Limb (tissue), 2 donors: Measurements from ENCODE around the gene CHN2.
A peak's percentile ranks its signal among the peaks of the same experiment; 100 is the strongest.
"Not testable (repeated sequence)": the region's sequence is repeated elsewhere in the genome, so short reads cannot be mapped to it uniquely, and the experiment has no call there.

Experiments
- DNase-seq, 2 donors: peaks; one replicate each; pipeline ENCODE4 v3.0.0-alpha.2; 2016; ENCODE audit errors: extremely low spot score in 2 of 2

The CHN2 gene

DNA sequence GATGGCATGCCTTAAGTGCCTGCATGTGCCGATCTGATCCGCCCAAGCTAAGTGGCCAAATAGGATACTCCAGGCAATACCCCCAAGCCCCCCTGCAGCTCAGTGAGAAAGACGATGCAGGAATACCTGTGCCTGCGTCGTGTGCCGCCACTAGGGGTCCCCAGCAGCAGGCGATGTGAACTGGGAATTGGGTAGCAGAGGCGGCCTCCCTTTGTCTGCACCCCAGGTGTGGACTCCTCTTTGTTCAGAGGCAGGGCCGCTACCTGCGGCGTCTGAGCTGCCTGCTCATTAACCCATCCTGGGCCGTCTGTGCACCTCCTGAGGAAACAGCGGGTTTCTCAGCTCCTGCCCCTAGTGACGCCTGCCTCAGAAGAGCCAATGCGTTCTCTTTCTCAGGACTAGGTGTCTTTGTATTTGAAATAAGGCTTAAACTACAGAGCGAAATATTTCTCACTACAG is 4.8 kb upstream of the CHN2 start:
- DNase-seq = peak; percentile 45 to 82

DNA sequence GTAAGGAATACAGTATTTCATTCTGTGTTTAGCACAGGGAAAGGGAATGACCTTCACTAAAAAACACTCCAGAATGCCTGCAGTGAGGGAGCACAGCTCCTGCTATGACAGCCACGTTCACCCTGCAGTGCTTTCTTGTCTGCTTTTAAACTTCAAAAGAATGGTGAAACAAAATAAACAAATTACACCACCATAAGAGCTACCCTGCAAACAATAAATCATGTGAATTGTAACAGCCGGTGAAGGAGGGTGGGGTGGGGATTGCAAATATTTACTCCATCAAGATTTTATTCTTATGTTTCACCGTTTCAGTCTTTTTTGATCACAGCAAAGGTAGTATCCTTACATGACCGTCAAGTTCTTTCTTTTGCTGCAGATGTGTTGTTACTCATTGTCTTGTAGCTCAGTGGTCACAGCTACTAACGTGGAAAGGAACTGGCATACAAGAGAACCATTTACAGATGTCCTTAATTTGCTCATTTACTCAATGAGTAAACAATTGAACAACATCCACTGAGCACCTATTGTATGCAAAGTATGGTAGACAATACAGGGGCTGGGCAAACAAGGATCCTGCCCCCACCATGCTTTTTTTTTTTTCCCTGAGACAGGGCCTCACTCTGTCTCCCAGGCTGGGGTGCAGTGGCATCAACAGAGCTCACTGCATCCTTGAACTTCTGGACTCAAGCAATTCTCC is 4.1 kb upstream of the CHN2 start:
- no peak for DNase-seq

DNA sequence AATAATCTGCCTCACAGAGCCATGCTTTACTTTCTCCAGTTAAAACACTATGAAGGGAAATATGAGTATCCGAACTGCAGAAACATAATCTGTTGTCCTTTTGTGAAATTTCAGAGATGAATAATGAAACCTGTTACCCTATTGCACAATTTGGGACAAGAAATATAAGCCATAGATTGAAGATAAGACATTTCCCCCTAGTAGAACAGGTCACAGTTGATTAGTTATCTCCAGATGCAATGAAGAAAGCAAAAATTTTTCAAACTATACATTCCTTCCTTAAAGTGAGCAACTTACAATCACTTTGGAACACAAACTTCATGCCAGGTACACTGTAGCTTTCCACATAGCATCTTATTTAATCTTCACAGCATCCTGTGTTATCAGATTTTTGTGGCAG is 2.3 kb upstream of the CHN2 start:
- no peak for DNase-seq

GRCh38 chr7:29192811-29193210 is 1.8 kb upstream of the CHN2 start:
- DNase-seq = no peak

GRCh38 chr7:29193316-29194205 is 1.0 kb upstream of the CHN2 start:
- DNase-seq = no peak

DNA sequence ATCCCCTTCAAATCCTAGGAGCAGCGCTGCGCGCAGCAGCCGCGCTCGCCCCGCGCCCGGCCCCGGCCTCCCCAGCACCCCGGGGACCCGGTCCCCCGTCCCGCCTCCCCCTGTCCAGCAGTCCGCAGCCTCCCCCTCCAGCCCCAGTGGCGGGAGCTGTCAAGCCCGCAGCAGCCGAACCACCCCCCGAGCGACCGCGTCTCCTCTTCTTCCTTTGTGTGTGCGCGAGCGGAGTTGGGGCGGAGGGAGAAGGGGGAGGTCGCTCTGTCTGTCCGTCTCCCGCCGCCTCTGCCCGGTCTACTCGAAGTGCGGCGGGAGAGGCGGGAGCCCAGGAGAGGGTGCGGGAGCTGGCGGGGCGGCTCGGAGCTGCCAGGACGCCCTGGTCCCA is 375 bp upstream of the CHN2 start:
- no peak for DNase-seq

DNA sequence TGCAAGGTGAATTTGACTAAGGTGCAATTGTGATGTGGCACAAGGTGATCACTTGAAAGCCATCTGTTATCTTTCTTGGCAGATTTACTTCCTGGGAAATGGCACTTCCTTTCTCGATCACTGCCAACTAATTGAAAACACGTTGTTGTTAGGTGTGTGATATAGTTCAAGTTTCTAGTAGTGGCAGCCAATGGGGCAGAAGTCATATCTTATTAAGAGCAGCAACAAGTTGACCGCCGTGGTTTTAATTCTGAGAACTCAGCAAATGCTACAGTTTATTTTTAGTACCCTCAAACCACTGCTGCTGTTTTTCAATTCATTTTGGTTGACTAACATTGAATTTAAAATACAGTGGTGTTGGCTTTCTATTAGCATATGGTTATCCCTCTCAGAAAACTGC is 1.6 kb downstream of the CHN2 start:
- no peak for DNase-seq

DNA sequence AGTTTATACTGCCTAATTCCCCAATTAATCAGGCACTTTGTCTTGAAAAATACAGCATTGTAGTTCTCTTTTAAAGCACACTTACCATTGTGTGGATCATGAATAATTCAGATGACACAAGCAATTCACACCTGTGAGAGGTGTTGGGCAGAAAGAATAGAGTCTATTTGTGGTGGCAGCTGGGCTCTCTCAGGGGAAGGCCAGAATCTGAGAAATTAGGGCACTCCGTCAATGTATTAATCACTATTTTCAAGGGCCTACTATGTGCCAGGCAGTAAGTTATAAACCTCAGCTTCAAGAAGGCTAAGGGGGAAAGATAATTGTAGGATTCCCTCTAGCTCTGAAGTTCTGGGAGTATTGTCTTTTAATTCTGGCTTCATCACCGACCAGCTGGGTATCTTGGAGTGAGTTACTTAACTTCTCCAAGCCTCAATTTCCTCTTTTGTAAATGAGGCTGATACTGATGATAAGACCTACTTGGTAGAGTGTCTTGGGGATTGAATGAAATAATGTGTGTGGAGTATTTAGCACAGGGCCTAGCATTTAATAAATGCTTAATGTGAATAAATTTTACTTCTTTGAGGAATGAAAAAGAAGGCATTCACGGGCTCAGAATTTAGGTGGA is 2.5 kb downstream of the CHN2 start:
- no peak for DNase-seq

DNA sequence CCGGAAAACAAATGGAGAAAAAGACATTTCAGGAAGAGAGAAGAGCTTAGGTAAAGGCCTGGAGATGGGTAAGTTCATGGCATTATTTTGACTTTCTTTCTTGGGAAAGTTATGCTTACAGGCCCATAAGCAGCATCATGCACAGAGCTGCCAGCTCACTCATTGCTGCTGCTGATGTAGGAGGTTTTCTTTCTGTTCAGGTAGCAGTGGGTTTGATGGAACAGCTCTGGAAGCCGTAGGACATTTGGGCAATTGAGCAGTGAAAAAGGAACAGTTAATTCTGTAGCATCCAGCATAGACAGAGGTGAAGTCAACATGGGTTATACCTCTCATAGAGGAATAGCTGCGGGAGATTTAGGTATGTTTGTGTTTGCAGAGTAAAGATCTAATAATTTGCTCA is 3.3 kb downstream of the CHN2 start:
- no peak for DNase-seq

DNA sequence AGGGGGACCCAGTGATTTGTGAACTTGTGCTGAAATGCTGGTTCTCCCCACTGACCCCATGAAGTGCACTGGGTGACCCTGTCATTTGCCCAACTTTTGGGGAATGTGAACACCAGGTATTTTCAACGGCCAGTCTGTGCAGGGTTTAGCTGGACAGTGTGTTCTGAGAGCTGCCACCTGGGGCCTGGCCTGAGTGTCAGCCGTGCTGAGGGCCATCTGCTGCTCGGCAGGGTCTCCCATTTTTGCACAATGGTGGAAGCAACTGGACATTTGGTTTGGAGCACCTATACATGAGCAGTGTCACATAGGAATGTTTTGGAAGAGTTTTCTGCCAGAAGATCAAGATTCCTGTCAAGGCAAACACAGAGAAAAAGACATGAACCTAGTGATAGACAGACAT is 5.2 kb downstream of the CHN2 start:
- DNase-seq = no peak

DNA sequence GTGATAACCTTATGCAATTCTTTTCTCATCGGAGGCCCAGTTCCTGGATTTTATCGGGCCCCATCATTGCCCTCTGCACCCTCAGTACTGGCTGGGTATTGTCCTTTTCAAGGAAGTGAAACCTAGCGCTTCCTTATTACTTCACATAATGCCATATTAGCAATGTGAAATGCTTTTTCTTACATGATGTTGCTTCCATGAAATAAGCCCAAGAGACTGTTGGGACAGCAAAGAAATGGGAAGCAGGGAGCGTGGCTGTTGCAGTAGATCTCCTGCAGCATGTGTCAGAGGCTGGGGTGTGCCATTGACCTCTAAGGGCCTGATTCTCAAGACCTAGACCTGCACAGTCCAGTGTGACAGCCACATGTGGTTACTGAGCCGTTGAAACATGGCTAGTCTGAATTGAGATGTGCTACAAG is 8.1 kb downstream of the CHN2 start:
- no peak for DNase-seq

DNA sequence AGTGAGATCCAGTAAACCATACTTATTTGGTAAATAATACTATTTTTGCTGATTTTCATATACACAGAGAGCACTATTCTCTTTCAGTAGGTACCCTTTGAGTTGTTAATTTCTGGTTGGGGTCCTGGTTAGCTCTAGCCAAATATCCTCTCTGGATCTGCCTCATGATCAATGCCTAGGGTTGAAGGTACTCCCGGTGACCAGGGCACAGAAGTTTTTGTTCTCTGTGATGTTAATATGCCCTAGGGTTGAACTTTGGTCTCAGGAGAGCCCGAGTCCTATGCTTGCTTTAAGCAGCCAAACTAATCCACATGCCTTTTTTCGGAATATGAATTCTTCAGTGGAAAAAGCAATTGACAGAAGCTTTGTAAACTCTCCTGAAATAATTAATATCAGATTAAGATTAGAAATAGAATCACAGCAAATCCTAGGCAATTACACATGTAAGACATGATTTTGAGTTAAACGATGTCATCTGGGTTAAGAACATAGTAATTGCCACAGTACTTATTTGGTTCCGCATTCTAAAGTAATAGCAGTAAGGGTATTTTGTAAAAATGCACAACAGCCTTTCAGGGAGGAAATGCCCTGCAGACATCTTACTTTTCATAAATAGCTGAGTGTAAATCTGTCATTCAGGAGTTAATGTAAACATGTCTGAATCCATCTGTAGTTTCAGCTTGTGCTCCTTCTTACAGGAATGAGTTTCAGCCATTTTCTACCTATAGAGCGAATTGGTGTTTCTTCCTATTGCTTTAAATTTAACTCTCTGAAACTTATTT is 10.1 kb downstream of the CHN2 start:
- no peak for DNase-seq

GRCh38 chr7:29207162-29207801 is 12.7 kb downstream of the CHN2 start:
- no peak for DNase-seq

GRCh38 chr7:29208410-29209250 is 14.1 kb downstream of the CHN2 start:
- DNase-seq = no peak

GRCh38 chr7:29209745-29210144 is 15.2 kb downstream of the CHN2 start:
- DNase-seq = no peak

GRCh38 chr7:29212736-29213135 is 18.2 kb downstream of the CHN2 start:
- DNase-seq = not testable (repeated sequence)

DNA sequence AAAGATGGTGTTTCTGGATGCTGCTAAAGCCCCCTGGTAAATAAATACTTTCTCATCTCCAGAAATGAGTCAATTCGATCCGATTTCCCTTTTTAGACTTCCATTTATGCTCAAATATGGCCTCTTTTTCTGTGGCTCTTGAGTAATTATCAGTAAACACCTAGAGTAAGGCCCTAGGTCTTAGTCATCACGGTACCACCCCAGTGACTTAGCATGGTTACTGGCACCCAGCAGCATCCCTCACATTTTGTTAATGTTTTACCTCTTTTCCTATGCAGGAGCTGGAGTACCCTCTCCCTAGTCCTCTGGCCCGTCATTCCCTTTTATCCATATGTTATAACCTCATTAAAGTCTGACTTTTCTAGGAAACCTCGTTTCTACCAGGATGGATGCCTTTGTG is 19.5 kb downstream of the CHN2 start:
- DNase-seq = no peak

- DNase-seq = no peak
Measured at GRCh38 chr7:29214816-29215215, 20.2 kb downstream of the CHN2 start.

- no peak for DNase-seq
Measured at GRCh38 chr7:29216128-29216527, 21.6 kb downstream of the CHN2 start.

- DNase-seq = no peak
Measured at GRCh38 chr7:29217113-29217512, 22.5 kb downstream of the CHN2 start.
